Measurements from ENCODE around the gene NUP62.

The NUP62 gene

GRCh38 chr19:49889038-49889686 is 40.1 kb downstream of the NUP62 start:
- intact Hi-C loops (cut with DNase I): no loop called here
- no peak for DNase-seq

GRCh38 chr19:49888510-49888824 is 40.8 kb downstream of the NUP62 start:
- intact Hi-C loops (cut with DNase I): no loop called here
- DNase-seq: no peak

- no peak for DNase-seq
- intact Hi-C loops (cut with DNase I): no loop called here
Observed at GRCh38 chr19:49887665-49888509, 41.4 kb downstream of the NUP62 start.

GRCh38 chr19:49887037-49887664 is 42.2 kb downstream of the NUP62 start:
- intact Hi-C loops (cut with DNase I): no loop called here
- no peak for DNase-seq

- intact Hi-C loops (cut with DNase I): no loop called here
- DNase-seq: no peak
Observed at GRCh38 chr19:49884760-49885159, 44.5 kb downstream of the NUP62 start.

- DNase-seq: no peak
- intact Hi-C loops (cut with DNase I): no loop called here
Observed at GRCh38 chr19:49884109-49884508, 45.2 kb downstream of the NUP62 start.

GRCh38 chr19:49883094-49883493 is 46.2 kb downstream of the NUP62 start:
- intact Hi-C loops (cut with DNase I): no loop called here
- DNase-seq: no peak

- DNase-seq: no peak
Observed at GRCh38 chr19:49882643-49883042, 46.7 kb downstream of the NUP62 start.

GRCh38 chr19:49881672-49882394 is 47.5 kb downstream of the NUP62 start:
- DNase-seq: no peak

More at GRCh38 chr19:49882643-49883042, 46.7 kb downstream of the NUP62 start:
- intact Hi-C loops (cut with DNase I): no loop called here

GRCh38 chr19:49881186-49881585 is 48.1 kb downstream of the NUP62 start:
- intact Hi-C loops (cut with DNase I): no loop called here
- no peak for DNase-seq

More at GRCh38 chr19:49881672-49882394, 47.5 kb downstream of the NUP62 start:
- intact Hi-C loops (cut with DNase I): no loop called here

GRCh38 chr19:49880162-49880869 is 49.0 kb downstream of the NUP62 start:
- DNase-seq: no peak
- intact Hi-C loops (cut with DNase I): no loop called here

- DNase-seq: no peak
- intact Hi-C loops (cut with DNase I): loop anchor here (5.0 kb wide), 1 partner anchor 62 kb away; the partner anchor contains the start of gene MED25
Observed at GRCh38 chr19:49879243-49879963, 49.9 kb downstream of the NUP62 start.

- intact Hi-C loops (cut with DNase I): loop anchor here (5.0 kb wide), 1 partner anchor 61 kb away; the partner anchor contains the start of gene MED25
- DNase-seq: no peak
Observed at GRCh38 chr19:49878744-49879070, 50.6 kb downstream of the NUP62 start.

- DNase-seq: peak; percentile 92 to 99 (median 97)
- intact Hi-C loops (cut with DNase I): loop anchor here (5.0 kb wide), 1 partner anchor 61 kb away; the partner anchor contains the start of gene MED25
Observed at GRCh38 chr19:49877879-49878743, 51.2 kb downstream of the NUP62 start.

GRCh38 chr19:49877020-49877878 is 52.1 kb downstream of the NUP62 start, which contains the start of the genes AKT1S1 and TBC1D17:
Gene AKT1S1 (minus strand): TSS chr19:49877355. CDS start chr19:49873295, 4,060 bp downstream.
Gene TBC1D17 (plus strand): TSS chr19:49877702. CDS start chr19:49877724, 22 bp downstream.
- peak; percentile 97 to 100 (median 99) for DNase-seq
- intact Hi-C loops (cut with DNase I): loop anchor here (5.0 kb wide), 1 partner anchor 60 kb away; the partner anchor contains the start of gene MED25
